Measurements from ENCODE around the gene SLC28A1. TPM values are rescaled to one million over a fixed set of nuclear protein-coding genes. Genes with fewer than 3 reads are reported as not detected.
"Not testable (repeated sequence)": the region's sequence is repeated elsewhere in the genome, so short reads cannot be mapped to it uniquely, and the experiment has no call there.

SLC28A1 gene
- total RNA-seq, 1 donor from 2014 or later, result not detected

DNA sequence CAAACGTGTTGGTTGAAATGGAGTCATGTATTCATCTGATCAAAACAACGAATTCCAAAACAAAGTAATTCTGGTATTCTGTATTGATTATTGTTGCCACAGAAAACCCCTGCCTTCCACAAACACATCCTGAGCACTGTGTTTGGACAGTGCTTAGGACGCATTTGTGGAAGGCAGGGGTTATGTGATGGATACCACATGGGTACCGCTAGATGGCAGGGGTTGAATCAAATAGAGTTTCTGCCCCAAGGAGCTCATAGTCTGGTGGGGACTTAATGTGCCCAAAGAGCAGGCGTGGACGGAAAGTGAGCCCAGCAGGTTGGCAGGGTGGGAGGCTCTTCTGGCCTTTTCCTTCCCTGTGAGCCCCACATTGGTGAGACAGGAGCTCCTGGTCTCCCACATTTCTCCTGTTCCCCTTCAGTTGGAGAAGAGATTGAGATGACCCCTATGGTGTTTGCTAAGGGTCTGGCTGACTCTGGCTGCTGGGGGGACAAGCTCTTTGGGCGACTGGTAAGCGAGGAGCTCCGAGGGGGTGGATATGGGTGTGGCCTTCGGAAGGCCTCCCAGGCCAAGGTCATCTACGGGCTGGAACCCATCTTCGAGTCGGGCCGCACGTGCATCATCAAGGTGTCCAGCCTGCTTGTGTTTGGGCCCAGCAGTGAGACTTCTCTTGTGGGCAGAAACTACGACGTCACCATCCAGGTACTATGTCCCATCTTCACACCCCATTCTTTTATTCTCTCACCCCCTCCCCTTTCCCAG lies 22.1 kb upstream of the SLC28A1 start:
- DNase-seq (ENCODE audit: low read depth in 2 of 2), result no peak

GRCh38 chr15:84863565-84864443 lies 20.7 kb upstream of the SLC28A1 start:
- no peak for DNase-seq (ENCODE audit: low read depth in 2 of 2)

GRCh38 chr15:84864444-84864795 lies 20.0 kb upstream of the SLC28A1 start:
- DNase-seq (ENCODE audit: low read depth in 2 of 2), result no peak

DNA sequence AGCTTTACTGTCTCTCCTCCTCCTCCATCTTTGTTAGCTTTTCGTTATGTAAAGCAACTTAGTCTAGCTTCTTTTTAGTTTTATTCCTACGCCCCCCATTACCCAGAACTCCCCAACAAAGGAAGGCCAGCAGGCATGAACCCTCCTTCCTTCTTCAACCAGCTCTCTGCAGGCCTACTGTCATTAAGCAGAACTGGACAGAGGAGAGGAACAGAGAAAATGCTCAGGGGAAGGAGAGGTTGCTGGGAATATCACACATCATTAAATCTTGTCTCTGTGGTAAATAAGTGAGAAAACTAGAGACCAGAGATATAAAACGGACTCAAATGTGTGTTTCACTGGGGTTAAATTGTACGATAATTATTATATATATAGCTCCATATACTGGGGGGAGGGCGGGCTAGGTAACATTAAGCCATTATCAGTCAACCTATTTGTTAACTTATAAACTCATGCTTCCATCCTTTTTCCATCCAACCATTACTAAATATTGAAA lies 19.3 kb upstream of the SLC28A1 start:
- DNase-seq (ENCODE audit: low read depth in 2 of 2), result no peak

GRCh38 chr15:84868037-84868880 lies 16.2 kb upstream of the SLC28A1 start:
- no peak for DNase-seq (ENCODE audit: low read depth in 2 of 2)

GRCh38 chr15:84869510-84869909 lies 15.0 kb upstream of the SLC28A1 start:
- no peak for DNase-seq (ENCODE audit: low read depth in 2 of 2)

DNA sequence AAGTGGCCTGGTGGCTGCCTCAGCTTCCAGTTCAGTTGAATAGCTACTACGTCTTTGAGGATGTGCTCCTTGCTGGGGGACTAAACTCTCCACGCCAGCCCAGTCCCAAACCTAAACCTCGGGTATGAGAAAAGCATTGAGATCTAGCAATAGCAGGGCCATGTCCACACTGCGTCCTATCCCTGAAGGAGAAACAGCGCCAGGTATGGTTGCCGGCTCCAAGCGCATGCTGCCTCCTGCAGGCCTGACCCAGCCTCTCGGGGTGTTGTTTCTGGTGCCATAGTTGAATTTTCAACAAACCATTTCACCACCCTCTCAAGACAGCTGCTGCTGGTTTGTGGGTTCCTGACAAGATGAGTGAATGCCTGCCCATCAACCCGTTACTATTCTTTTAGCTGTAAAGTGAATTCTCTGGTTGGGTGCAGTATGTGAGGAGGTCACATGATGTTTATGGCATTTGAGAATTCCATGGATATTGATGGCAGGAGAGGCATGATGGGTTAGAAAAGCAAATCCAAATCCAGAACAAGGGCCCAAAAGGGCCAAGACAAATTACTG lies 13.0 kb upstream of the SLC28A1 start:
- DNase-seq (ENCODE audit: low read depth in 2 of 2), result no peak

DNA sequence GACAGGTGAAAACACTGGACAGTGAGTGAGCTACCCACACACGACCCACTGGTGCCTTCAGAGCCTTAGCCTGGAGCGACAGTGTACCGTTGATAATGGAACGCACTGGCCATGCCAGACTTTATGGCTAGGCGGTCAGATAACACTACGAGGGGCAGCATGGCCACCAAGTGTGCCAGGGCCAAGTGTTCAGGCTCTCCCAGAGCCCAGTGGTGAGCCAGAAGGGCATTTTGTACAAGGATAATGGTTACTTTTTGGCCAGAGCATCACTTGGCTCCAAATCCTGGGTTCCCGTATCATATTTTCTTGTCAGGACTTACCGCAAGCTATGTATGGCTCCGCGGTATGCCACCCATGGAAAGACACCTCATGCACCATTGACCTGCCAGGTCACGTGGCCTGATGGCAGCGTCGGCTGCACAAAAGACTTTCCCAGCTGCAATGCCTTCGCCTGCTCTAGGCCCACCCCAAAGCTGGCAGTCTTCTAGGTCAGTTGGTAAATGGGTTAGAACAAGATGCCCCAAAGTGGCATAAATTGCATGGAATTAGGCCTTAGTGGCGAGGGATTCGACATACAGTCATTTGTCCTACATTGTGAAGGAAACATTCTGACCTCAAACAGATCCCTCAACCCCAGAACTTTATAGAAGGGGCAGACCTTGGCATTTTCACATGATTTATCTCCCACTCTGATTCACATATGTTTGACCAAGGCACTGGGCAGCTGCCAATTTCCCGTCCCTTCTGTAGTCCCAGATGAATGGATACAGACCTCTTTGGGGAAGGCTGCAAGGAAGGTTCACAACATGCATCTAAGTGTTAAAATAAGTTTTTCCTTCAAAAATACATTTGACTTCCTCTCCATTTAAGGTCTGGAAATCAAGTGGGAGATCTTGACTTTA lies 12.2 kb upstream of the SLC28A1 start:
- no peak for DNase-seq (ENCODE audit: low read depth in 2 of 2)

DNA sequence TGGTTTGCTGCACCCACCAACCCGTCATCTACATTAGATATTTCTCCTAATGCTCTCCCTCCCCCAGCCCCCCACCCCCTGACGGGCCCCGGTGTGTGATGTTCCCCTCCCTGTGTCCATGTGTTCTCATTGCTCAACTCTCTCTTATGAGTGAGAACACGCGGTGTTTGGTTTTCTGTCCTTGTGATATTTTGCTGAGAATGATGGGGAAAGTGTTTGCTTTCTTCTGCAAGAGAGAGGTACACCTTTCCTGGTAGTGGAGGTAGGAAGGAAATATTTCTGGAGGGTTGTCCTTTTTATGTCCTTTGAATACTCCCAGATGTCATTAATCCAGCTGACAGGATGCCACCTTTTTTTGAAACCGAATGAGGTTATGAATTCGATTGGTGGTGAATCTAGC lies 10.5 kb upstream of the SLC28A1 start:
- DNase-seq (ENCODE audit: low read depth in 2 of 2), result no peak

DNA sequence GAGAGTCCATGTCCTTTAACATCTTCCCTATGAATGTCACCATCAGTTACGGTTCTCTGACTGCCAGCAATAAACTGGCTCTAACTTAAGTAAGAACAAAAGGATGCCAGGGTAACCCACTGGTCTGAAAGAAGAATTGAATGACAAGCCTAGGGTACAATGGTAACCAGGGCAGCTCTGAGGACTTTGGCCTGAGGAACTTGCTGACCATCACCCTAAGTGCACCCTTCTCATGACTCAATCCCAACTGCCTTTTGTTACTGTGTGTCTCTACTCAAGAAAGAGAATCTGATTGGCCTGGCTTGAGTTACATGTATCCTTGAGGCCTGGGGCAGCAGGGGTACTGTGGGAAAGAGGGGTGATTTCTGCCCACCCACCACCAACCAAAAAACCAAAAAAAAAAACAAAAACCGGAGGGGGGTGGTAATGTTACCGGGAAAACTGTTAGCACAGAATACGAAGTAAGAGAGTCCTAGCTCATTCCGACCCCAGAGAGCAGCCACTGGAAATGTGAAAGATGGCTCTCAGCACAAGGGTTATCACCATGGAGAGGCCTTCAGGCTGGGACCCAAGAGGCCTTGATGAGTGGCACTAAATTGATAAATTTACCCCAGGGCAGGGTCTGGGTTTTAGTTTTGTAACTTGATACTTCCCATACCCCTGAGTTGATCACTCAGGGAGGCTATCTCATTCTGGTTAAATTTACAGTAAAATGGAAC lies 9.3 kb upstream of the SLC28A1 start:
- DNase-seq (ENCODE audit: low read depth in 2 of 2), result no peak

- DNase-seq (ENCODE audit: low read depth in 2 of 2), result no peak
Measured at GRCh38 chr15:84876269-84876668, 8.2 kb upstream of the SLC28A1 start.

DNA sequence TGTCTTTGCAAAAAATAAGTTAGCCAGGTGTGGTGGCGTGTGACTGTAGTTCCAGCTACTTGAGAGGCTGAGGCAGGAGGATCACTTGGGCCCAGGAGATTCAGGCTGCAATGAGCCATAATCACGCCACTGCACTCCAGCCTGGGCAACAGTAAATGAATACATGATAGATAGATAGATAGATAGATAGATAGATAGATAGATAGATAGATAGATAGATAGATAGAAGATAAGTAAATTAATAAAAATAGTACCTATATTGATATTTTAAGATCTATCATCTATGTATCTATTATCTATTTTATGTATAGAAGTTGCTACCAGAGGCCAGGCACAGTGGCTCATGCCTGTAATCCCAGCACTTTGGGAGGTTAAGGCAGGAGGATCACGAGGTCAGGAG lies 6.8 kb upstream of the SLC28A1 start:
- not testable (repeated sequence) for DNase-seq (ENCODE audit: low read depth in 2 of 2)

DNA sequence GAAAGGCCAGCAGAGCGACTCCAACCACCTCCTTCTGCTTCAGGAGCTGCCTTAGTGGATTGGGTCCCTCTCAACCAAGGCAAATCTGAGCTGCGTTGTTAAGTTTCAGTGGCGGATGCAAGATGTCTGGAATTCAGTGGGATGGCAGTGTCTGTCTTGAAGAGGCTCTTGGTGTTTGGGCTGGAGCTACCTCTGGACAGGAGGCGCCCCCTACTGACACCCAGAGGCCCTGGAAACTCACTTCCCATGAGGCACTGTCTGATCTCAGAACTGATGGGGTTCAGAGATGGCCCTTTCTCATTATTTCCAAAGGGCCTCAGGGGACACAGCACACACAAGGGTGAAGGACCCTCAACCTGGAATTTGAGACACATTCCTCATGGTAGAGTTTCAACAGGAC lies 6.0 kb upstream of the SLC28A1 start:
- peak; percentile 48 to 72 for DNase-seq (ENCODE audit: low read depth in 2 of 2)

DNA sequence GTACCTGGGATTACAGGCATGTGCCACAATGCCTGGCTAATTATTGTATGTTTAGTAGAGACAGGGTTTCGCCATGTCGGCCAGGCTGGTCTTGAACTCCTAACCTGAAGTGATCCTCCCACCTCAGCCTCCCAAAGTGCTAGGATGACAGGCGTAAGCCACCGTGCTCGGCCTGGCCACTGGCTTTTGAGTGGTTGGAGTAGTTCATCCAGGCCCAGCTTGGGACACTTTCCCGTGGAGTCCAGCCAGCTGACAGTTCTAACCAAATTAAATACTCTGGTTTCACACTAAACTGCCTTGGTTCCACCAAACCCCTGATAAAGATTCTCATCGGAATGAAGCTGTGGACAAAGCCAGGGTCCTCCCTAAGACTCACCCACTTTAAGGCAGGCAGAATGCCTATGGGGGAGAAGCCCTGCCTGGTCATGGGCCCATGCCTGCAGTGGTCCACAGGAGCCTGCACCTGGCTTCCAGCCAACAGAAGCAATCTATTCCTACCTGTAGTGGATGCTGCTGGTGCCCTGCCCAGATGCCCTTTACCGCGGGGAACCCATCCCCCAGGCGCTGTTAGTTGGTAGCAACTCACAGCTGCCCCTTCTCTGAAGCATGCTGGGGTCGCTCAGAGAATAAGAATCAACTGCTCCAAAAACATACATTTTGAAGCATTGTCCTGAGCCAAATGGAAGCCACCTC lies 5.2 kb upstream of the SLC28A1 start:
- DNase-seq (ENCODE audit: low read depth in 2 of 2), result no peak

- DNase-seq (ENCODE audit: low read depth in 2 of 2), result no peak
Measured at GRCh38 chr15:84880007-84880406, 4.5 kb upstream of the SLC28A1 start.

- DNase-seq (ENCODE audit: low read depth in 2 of 2), result no peak
Measured at GRCh38 chr15:84880822-84881519, 3.5 kb upstream of the SLC28A1 start.

GRCh38 chr15:84881520-84881830 lies 3.0 kb upstream of the SLC28A1 start:
- no peak for DNase-seq (ENCODE audit: low read depth in 2 of 2)

GRCh38 chr15:84883466-84883865 lies 996 bp upstream of the SLC28A1 start:
- DNase-seq (ENCODE audit: low read depth in 2 of 2), result no peak

DNA sequence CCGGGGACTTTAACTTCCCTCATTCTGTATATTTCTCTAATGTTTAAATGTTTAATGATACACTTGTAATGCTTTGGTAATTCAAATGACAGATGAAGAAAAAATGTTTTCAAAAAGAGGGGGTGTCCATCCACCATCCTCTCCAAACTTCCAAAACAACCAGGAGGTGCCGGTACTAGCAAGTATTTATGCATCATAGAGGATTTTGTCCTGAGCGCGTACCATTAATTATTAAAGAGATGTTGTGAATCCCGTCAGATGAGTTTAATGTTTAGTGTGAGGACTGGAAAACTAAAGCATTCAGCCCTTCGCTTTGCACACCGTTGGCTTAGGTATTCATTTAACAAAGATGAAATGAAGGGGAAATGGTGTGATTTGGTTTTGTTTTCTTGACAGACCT lies 1.3 kb downstream of the SLC28A1 start:
- no peak for DNase-seq (ENCODE audit: low read depth in 2 of 2)

Measured in lung microvascular endothelial cell (primary cell).